Memory B cell (primary cell): Measurements from ENCODE around the gene MCTP2.
A peak's percentile ranks its signal among the peaks of the same experiment; 100 is the strongest.

ENCODE experiments used
- ATAC-seq: fragments of 150-1000 bp; cut with Tn5 transposase; 2 replicates; pipeline ENCODE4 v1.10.0; 2021; ENCODE audit warnings: low read depth, mild to moderate bottlenecking, moderate library complexity
- DNase-seq, 2 donors: peaks; one replicate each; pipeline ENCODE4 v3.0.0; 2022; ENCODE audit warnings: low spot score in 2 of 2
- H3K27ac Mint-ChIP-seq: one replicate; pipeline ENCODE4 v1.8.0; 2022; ENCODE audit warnings: mild to moderate bottlenecking, moderate library complexity, mixed read lengths
- H3K27me3 Mint-ChIP-seq: one replicate; pipeline ENCODE4 v1.8.0; 2022; ENCODE audit warnings: mixed read lengths
- H3K36me3 Mint-ChIP-seq: one replicate; pipeline ENCODE4 v1.8.0; 2022; ENCODE audit warnings: mild to moderate bottlenecking, mixed read lengths
- H3K4me1 Mint-ChIP-seq: one replicate; pipeline ENCODE4 v1.8.0; 2022; ENCODE audit warnings: mixed read lengths
- H3K4me3 Mint-ChIP-seq: one replicate; pipeline ENCODE4 v1.8.0; 2022; ENCODE audit warnings: mild to moderate bottlenecking, moderate library complexity, mixed read lengths
- H3K9me3 Mint-ChIP-seq: one replicate; pipeline ENCODE4 v1.8.0; 2022; ENCODE audit warnings: mixed read lengths

Gene MCTP2

GRCh38 chr15:94446441-94446840, 215.1 kb downstream of the MCTP2 start:
- H3K36me3 Mint-ChIP-seq: peaks cover 25% of the 10 kb centered on the region
- no peaks in the 10 kb centered on the region for H3K9me3 Mint-ChIP-seq
- no peak for DNase-seq
- ATAC-seq: no peak
- H3K4me1 Mint-ChIP-seq: no peaks in the 10 kb centered on the region
- H3K27me3 Mint-ChIP-seq: no peaks in the 10 kb centered on the region
- no peak overlapping the region for H3K4me3 Mint-ChIP-seq
- no peak overlapping the region for H3K27ac Mint-ChIP-seq

GRCh38 chr15:94451466-94451865, 220.1 kb downstream of the MCTP2 start:
- Mint-ChIP-seq H3K4me3 (no peak overlapping the region), H3K27me3 (no peaks in the 10 kb centered on the region), H3K27ac (no peak overlapping the region), H3K9me3 (no peaks in the 10 kb centered on the region), H3K4me1 (no peaks in the 10 kb centered on the region), H3K36me3 (peaks cover 9% of the 10 kb centered on the region)
- no peak for DNase-seq
- ATAC-seq: no peak

- no peaks in the 10 kb centered on the region for H3K27me3 Mint-ChIP-seq
- peaks cover 13% of the 10 kb centered on the region for H3K36me3 Mint-ChIP-seq
- no peaks in the 10 kb centered on the region for H3K4me1 Mint-ChIP-seq
- peaks cover 1% of the 10 kb centered on the region for H3K9me3 Mint-ChIP-seq
- no peak overlapping the region for H3K4me3 Mint-ChIP-seq
- DNase-seq (no peak), ATAC-seq (no peak)
- no peak overlapping the region for H3K27ac Mint-ChIP-seq
These were observed 222.0 kb downstream of the MCTP2 start for GRCh38 chr15:94453227-94453988.

- Mint-ChIP-seq H3K27ac (no peak overlapping the region), H3K27me3 (no peaks in the 10 kb centered on the region), H3K4me3 (no peak overlapping the region), H3K36me3 (peaks cover 18% of the 10 kb centered on the region), H3K4me1 (no peaks in the 10 kb centered on the region), H3K9me3 (peaks cover 1% of the 10 kb centered on the region)
- ATAC-seq (no peak), DNase-seq (no peak)
These were observed 223.9 kb downstream of the MCTP2 start for GRCh38 chr15:94455297-94455696.

GRCh38 chr15:94456226-94456625, 224.9 kb downstream of the MCTP2 start:
- H3K27me3 Mint-ChIP-seq: no peaks in the 10 kb centered on the region
- peaks cover 1% of the 10 kb centered on the region for H3K9me3 Mint-ChIP-seq
- H3K4me3 Mint-ChIP-seq: no peak overlapping the region
- peaks cover 19% of the 10 kb centered on the region for H3K36me3 Mint-ChIP-seq
- DNase-seq: no peak
- ATAC-seq: no peak
- no peak overlapping the region for H3K27ac Mint-ChIP-seq
- H3K4me1 Mint-ChIP-seq: no peaks in the 10 kb centered on the region

GRCh38 chr15:94457661-94458060, 226.3 kb downstream of the MCTP2 start:
- Mint-ChIP-seq H3K9me3 (peaks cover 1% of the 10 kb centered on the region), H3K27ac (no peak overlapping the region), H3K4me1 (no peaks in the 10 kb centered on the region), H3K4me3 (no peak overlapping the region), H3K36me3 (peaks cover 29% of the 10 kb centered on the region), H3K27me3 (no peaks in the 10 kb centered on the region)
- ATAC-seq: no peak
- DNase-seq: no peak

- H3K9me3 Mint-ChIP-seq: peaks cover 1% of the 10 kb centered on the region
- no peak for ATAC-seq
- DNase-seq: no peak
- H3K4me1 Mint-ChIP-seq: no peaks in the 10 kb centered on the region
- no peak overlapping the region for H3K4me3 Mint-ChIP-seq
- H3K27me3 Mint-ChIP-seq: no peaks in the 10 kb centered on the region
- peaks cover 30% of the 10 kb centered on the region for H3K36me3 Mint-ChIP-seq
- H3K27ac Mint-ChIP-seq: no peak overlapping the region
These were observed 229.3 kb downstream of the MCTP2 start for GRCh38 chr15:94460624-94461023.

- peaks cover 12% of the 10 kb centered on the region for H3K36me3 Mint-ChIP-seq
- H3K27me3 Mint-ChIP-seq: no peaks in the 10 kb centered on the region
- H3K4me1 Mint-ChIP-seq: no peaks in the 10 kb centered on the region
- no peak overlapping the region for H3K4me3 Mint-ChIP-seq
- H3K27ac Mint-ChIP-seq: no peak overlapping the region
- no peak for ATAC-seq
- no peak for DNase-seq
- no peaks in the 10 kb centered on the region for H3K9me3 Mint-ChIP-seq
These were observed 235.7 kb downstream of the MCTP2 start for GRCh38 chr15:94467034-94467433.

GRCh38 chr15:94470492-94470891, 239.1 kb downstream of the MCTP2 start:
- Mint-ChIP-seq H3K4me3 (no peak overlapping the region), H3K27ac (no peak overlapping the region), H3K4me1 (no peaks in the 10 kb centered on the region), H3K36me3 (peaks cover 18% of the 10 kb centered on the region), H3K9me3 (no peaks in the 10 kb centered on the region), H3K27me3 (no peaks in the 10 kb centered on the region)
- DNase-seq (no peak), ATAC-seq (no peak)

GRCh38 chr15:94476686-94477085, 245.3 kb downstream of the MCTP2 start:
- H3K4me1 Mint-ChIP-seq: peaks cover 6% of the 10 kb centered on the region
- H3K36me3 Mint-ChIP-seq: peaks cover 46% of the 10 kb centered on the region
- H3K27me3 Mint-ChIP-seq: no peaks in the 10 kb centered on the region
- DNase-seq (no peak), ATAC-seq (no peak)
- no peak overlapping the region for H3K4me3 Mint-ChIP-seq
- H3K27ac Mint-ChIP-seq: no peak overlapping the region
- H3K9me3 Mint-ChIP-seq: peaks cover 3% of the 10 kb centered on the region

- H3K4me3 Mint-ChIP-seq: no peak overlapping the region
- peaks cover 50% of the 10 kb centered on the region for H3K36me3 Mint-ChIP-seq
- DNase-seq (no peak), ATAC-seq (no peak)
- H3K27me3 Mint-ChIP-seq: no peaks in the 10 kb centered on the region
- no peak overlapping the region for H3K27ac Mint-ChIP-seq
- peaks cover 12% of the 10 kb centered on the region for H3K9me3 Mint-ChIP-seq
- peaks cover 6% of the 10 kb centered on the region for H3K4me1 Mint-ChIP-seq
These were observed 246.7 kb downstream of the MCTP2 start for GRCh38 chr15:94477913-94478553.

GRCh38 chr15:94478763-94479162, 247.4 kb downstream of the MCTP2 start:
- Mint-ChIP-seq H3K36me3 (peaks cover 49% of the 10 kb centered on the region), H3K4me3 (no peak overlapping the region), H3K27me3 (no peaks in the 10 kb centered on the region), H3K9me3 (peaks cover 12% of the 10 kb centered on the region), H3K27ac (no peak overlapping the region), H3K4me1 (peaks cover 6% of the 10 kb centered on the region)
- ATAC-seq: peak; percentile 82
- no peak for DNase-seq

- H3K27me3 Mint-ChIP-seq: no peaks in the 10 kb centered on the region
- H3K36me3 Mint-ChIP-seq: peaks cover 44% of the 10 kb centered on the region
These were observed 249.0 kb downstream of the MCTP2 start for GRCh38 chr15:94480289-94480834.

GRCh38 chr15:94485148-94485719, 253.9 kb downstream of the MCTP2 start:
- DNase-seq (no peak), ATAC-seq (no peak)
- Mint-ChIP-seq H3K27me3 (no peaks in the 10 kb centered on the region), H3K4me1 (no peaks in the 10 kb centered on the region), H3K9me3 (peaks cover 22% of the 10 kb centered on the region), H3K27ac (no peak overlapping the region), H3K36me3 (peaks cover 23% of the 10 kb centered on the region), H3K4me3 (no peak overlapping the region)

More at GRCh38 chr15:94480289-94480834, 249.0 kb downstream of the MCTP2 start:
- DNase-seq: no peak
- Mint-ChIP-seq H3K4me3 (no peak overlapping the region), H3K27ac (no peak overlapping the region), H3K9me3 (peaks cover 12% of the 10 kb centered on the region), H3K4me1 (peaks cover 6% of the 10 kb centered on the region)
- ATAC-seq: no peak
